Measurements from ENCODE around the gene NR6A1. TPM values are rescaled to one million over a fixed set of nuclear protein-coding genes. Genes with fewer than 3 reads are reported as not detected.

Gene NR6A1
- total and polyA plus RNA-seq, 2 of the 13 experiments (the other 11 are each of a cell fraction or from before 2014, with no cell fraction given): 28.1 to 31.5 TPM

DNA sequence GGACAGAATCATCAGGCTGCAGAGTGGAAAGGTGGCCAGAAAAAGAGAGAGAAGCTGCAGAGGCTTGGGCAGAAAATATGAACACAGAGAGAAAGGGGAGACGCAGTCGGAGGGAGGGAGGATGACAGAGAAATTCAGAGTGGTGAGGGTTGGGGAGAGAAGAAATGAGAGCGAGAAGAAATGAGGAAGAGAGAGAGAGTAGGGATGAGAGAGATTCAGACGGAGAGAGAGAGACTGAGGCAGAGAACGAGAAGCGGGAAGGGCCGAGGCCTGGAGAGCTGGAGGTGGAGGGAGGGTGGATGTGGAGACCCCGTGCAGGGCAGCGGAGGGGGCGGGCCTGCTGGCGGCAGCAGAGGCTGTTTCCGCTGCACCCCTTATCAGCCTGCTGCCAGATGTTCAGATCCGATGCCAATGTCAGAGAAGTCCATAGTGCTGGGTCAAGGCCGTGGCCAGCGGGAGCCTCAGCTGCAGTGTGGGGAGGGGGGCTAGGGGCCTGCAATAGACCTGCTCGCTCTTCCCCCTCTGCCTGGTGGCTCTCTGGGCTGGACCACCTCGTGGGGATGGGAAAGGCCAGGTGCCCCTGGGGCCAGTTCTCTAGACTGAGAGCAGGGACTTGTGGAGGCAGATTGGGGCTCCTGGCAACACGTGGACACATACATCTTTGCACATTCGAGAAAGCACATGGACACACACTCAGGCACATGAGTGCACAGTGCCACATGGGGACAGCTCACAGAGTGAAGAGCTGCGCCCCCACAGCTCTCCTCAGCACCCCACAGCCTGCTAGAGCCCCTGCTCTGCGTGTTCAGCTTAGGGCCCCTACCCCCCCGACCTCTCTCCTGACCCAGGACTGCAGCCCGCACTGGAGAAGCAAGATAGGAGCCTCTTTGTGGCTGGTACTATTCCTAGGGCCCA is 259.0 kb downstream of the NR6A1 start (continued):
- TF ChIP-seq, protein P1, sequence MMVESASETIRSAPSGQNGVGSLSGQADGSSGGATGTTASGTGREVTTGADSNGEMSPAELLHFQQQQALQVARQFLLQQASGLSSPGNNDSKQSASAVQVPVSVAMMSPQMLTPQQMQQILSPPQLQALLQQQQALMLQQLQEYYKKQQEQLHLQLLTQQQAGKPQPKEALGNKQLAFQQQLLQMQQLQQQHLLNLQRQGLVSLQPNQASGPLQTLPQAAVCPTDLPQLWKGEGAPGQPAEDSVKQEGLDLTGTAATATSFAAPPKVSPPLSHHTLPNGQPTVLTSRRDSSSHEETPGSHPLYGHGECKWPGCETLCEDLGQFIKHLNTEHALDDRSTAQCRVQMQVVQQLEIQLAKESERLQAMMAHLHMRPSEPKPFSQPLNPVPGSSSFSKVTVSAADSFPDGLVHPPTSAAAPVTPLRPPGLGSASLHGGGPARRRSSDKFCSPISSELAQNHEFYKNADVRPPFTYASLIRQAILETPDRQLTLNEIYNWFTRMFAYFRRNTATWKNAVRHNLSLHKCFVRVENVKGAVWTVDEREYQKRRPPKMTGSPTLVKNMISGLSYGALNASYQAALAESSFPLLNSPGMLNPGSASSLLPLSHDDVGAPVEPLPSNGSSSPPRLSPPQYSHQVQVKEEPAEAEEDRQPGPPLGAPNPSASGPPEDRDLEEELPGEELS (CRISPR knock-in tag; IDR thresholded peaks at IDR 0.05): peak; percentile 60

DNA sequence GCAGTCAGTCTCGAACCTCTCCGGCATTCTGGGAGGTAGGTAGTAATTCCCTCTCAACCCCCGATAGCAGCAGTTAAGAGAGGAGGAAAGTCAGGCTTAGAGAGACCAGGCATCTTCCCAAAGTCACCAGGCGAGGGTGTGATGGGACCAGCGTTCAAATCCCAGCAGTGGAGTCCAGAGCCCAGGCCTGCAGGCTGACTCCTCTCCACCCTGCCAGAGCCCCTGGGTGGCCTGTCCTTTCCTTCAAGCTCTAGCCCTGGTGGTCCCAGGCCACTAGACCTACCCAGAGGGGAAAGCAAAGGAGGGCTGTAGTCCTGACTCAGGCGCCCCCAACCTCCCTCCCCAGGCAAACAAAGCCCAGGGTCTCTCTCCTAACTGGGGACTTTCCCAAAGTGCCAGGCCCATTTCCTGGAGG is 259.7 kb downstream of the NR6A1 start:
- H4K20me1 ChIP-seq (ENCODE audit: insufficient read depth, low read length): no peaks in the 10 kb centered on the region
- POLR2A ChIA-PET: interaction anchor here (0.8 to 2.7 kb wide), 7 partner anchors 8 to 252 kb away, joined by 3 to 21 read pairs (median 6); no protein-coding TSS in a partner anchor
- ATAC-seq (peak; percentile 32), FAIRE-seq (peak; percentile 71), DNase-seq (ENCODE audit: low spot score) (peak; percentile 52)
- in situ Hi-C loops (cut with HindIII; ENCODE audit: extremely low pct_ligation_motif_present, low pct_unique_long_range_greater_than_20kb): no loop called here
- peaks cover 62% of the 10 kb centered on the region for H3K4me1 ChIP-seq (ENCODE audit: insufficient read depth, low read length)
- peak overlapping the region in 1 of 3 experiments; percentile 51; a peak in 2 of 6 replicates for H3K4me3 ChIP-seq (replicated peaks in 1 of 3; ENCODE audit: insufficient read depth in 1 of 3, low read depth in 2 of 3, low read length in 3 of 3)
- H3K36me3 ChIP-seq (replicated peaks in 1 of 2; ENCODE audit: control insufficient read depth in 1 of 2, insufficient read depth in 2 of 2, low read length in 2 of 2): no peaks in the 10 kb centered on the region
- no peak overlapping the region for H2AFZ ChIP-seq (ENCODE audit: low read length)
- H3K4me2 ChIP-seq (ENCODE audit: low read depth, low read length): peak overlapping the region; percentile 54
- H3K27ac ChIP-seq (ENCODE audit: extremely low read length, insufficient read depth, low read length): peak overlapping the region; percentile 85
- CTCF ChIA-PET (ENCODE audit: low intra/inter-chr PET ratio, low total read pairs): interaction anchor here (2.0 kb wide), 1 partner anchor 26 kb away, joined by 7 read pairs; no protein-coding TSS in a partner anchor
- 48% methylated on average over 5 of the region's 6 CpGs for WGBS (ENCODE audit: low lambda C conversion rate)
- H3K9me3 ChIP-seq (ENCODE audit: low read length): no peaks in the 10 kb centered on the region
- no peaks in the 10 kb centered on the region for H3K27me3 ChIP-seq (ENCODE audit: control insufficient read depth in 1 of 2, insufficient read depth in 2 of 2, low read length in 2 of 2)
- intact Hi-C loops (cut with micrococcal nuclease; ENCODE audit: unreplicated experiment): no loop called here
- peak overlapping the region; percentile 70 for H3K9ac ChIP-seq (ENCODE audit: insufficient read depth, low read depth, low read length)
- H3K79me2 ChIP-seq (ENCODE audit: insufficient read depth, low read length): peaks cover 7% of the 10 kb centered on the region
- no TSS peak for BruUV-seq (replicated peaks)
- TF ChIP-seq, protein P2, sequence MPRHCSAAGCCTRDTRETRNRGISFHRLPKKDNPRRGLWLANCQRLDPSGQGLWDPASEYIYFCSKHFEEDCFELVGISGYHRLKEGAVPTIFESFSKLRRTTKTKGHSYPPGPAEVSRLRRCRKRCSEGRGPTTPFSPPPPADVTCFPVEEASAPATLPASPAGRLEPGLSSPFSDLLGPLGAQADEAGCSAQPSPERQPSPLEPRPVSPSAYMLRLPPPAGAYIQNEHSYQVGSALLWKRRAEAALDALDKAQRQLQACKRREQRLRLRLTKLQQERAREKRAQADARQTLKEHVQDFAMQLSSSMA (CRISPR knock-in tag; IDR thresholded peaks at IDR 0.05): no peak
- TF ChIP-seq, protein P3, sequence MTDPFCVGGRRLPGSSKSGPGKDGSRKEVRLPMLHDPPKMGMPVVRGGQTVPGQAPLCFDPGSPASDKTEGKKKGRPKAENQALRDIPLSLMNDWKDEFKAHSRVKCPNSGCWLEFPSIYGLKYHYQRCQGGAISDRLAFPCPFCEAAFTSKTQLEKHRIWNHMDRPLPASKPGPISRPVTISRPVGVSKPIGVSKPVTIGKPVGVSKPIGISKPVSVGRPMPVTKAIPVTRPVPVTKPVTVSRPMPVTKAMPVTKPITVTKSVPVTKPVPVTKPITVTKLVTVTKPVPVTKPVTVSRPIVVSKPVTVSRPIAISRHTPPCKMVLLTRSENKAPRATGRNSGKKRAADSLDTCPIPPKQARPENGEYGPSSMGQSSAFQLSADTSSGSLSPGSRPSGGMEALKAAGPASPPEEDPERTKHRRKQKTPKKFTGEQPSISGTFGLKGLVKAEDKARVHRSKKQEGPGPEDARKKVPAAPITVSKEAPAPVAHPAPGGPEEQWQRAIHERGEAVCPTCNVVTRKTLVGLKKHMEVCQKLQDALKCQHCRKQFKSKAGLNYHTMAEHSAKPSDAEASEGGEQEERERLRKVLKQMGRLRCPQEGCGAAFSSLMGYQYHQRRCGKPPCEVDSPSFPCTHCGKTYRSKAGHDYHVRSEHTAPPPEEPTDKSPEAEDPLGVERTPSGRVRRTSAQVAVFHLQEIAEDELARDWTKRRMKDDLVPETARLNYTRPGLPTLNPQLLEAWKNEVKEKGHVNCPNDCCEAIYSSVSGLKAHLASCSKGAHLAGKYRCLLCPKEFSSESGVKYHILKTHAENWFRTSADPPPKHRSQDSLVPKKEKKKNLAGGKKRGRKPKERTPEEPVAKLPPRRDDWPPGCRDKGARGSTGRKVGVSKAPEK (CRISPR knock-in tag; IDR thresholded peaks at IDR 0.05; ENCODE audit: borderline replicate concordance): no peak
- no peak for TF ChIP-seq KDM3A (CRISPR knock-in tag; IDR thresholded peaks at IDR 0.05; ENCODE audit: low read depth)
- TF ChIP-seq CBX5 (CRISPR knock-in tag; IDR thresholded peaks at IDR 0.05; ENCODE audit: borderline replicate concordance): no peak
- TF ChIP-seq ZFP1 (CRISPR knock-in tag; IDR thresholded peaks at IDR 0.05): no peak
- no peak for TF ChIP-seq ZNF33B (CRISPR knock-in tag; IDR thresholded peaks at IDR 0.05)
- TF ChIP-seq ZNF230 (CRISPR knock-in tag; IDR thresholded peaks at IDR 0.05): 0 out of 2 replicates have a peak, but pooled peaks have one; percentile 10
- TF ChIP-seq NKX3-1 (CRISPR knock-in tag; IDR thresholded peaks at IDR 0.05): no peak
- no peak for TF ChIP-seq ZNF549 (CRISPR knock-in tag; IDR thresholded peaks at IDR 0.05)
- TF ChIP-seq PHF21A (CRISPR knock-in tag; IDR thresholded peaks at IDR 0.05): no peak
- TF ChIP-seq, protein P4, sequence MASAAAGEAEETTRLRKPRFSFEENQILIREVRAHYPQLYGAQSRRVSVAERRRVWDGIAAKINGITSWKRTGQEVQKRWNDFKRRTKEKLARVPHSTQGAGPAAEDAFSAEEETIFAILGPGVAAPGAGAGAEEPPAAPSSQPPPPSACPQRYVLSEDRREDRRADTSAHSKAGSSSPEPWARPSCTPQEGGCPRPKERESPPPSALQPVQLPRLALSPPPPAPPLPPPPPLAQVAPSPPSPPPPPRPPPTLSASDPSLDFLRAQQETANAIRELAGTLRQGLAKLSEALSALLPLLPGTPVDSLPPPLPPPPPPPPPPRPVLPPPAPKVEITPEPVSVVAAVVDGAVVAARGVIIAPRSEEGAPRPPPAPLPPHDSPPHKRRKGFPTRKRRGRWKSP (CRISPR knock-in tag; IDR thresholded peaks at IDR 0.05): no peak
- 0 out of 2 replicates have a peak, but pooled peaks have one; percentile 9 for TF ChIP-seq ZNF792 (CRISPR knock-in tag; IDR thresholded peaks at IDR 0.05)
- TF ChIP-seq ATF7 (IDR thresholded peaks at IDR 0.05): no peak
- no peak for TF ChIP-seq ATF7 (CRISPR knock-in tag; IDR thresholded peaks at IDR 0.05)
- 0 out of 2 replicates have a peak, but pooled peaks have one; percentile 37 for TF ChIP-seq DNMT1 (CRISPR knock-in tag; IDR thresholded peaks at IDR 0.05)
